ENCODE measurements around the gene TAF11L3. TPM values are rescaled to one million over a fixed set of nuclear protein-coding genes. Genes with fewer than 3 reads are reported as not detected.
"Not testable (repeated sequence)": the region's sequence is repeated elsewhere in the genome, so short reads cannot be mapped to it uniquely, and the experiment has no call there.

Gene TAF11L3
- total and polyA plus RNA-seq, 2 donors (not counting 1 experiment from before 2014, with no cell fraction given) = not detected

- Histone ChIP-seq H3K4me1 (ENCODE audit: control insufficient read depth, extremely low read depth, insufficient read depth, low read length) (no peaks in the 10 kb centered on the region), H3K27me3 (ENCODE audit: control insufficient read depth, insufficient read depth, low read length) (peaks cover 2% of the 10 kb centered on the region), H2AFZ (ENCODE audit: low read length) (no peak overlapping the region), H3K4me3 (replicated peaks in 1 of 4; ENCODE audit: control extremely low read depth in 1 of 4, insufficient read depth in 1 of 4, low read depth in 3 of 4, low read length in 4 of 4) (no peak overlapping the region), H3K79me2 (ENCODE audit: control insufficient read depth, insufficient read depth, low read length) (no peaks in the 10 kb centered on the region), H4K20me1 (ENCODE audit: control insufficient read depth, extremely low read depth, insufficient read depth, low read length) (no peaks in the 10 kb centered on the region), H3K36me3 (ENCODE audit: control insufficient read depth, insufficient read depth, low read length) (no peaks in the 10 kb centered on the region), H3K9me3 (ENCODE audit: control insufficient read depth, insufficient read depth, low read depth, low read length) (no peaks in the 10 kb centered on the region), H3K4me2 (ENCODE audit: extremely low read depth, insufficient read depth, low read length) (no peak overlapping the region), H3K9ac (ENCODE audit: insufficient read depth, low read length) (no peak overlapping the region), H3K27ac (ENCODE audit: insufficient read depth, low read length) (no peak overlapping the region)
- TF ChIP-seq EZH2 (IDR thresholded peaks at IDR 0.05; ENCODE audit: low read length, missing control alignments) (no peak), CTCF (conservative IDR thresholded peaks at IDR 0.05 in 1 of 2, IDR thresholded peaks at IDR 0.05 in 1 of 2; ENCODE audit: low read depth in 1 of 2, low read length in 2 of 2) (no peak)
- DNase-seq (ENCODE audit: low read depth in 2 of 2) = no peak
Measured at GRCh38 chr5:17497446-17497845, 20.7 kb upstream of the TAF11L3 start.

DNA sequence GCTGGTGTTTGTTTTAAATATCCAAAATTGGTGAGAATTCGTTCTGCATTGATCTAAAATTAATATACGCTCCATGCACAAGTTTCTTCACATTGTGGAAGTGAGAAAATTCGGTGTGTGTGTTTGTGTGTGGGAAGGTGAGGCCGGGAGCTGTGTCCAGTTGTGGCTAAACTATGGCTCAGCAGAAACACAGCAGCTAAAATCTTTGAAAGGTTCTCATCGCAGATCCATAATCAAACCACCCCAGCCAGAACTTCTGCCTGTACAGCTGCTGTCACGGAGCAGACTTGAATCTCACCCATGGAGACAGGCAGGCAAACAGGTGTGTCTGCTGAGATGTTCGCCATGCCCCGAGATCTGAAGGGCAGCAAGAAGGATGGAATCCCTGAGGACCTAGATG is 20.2 kb upstream of the TAF11L3 start, which contains the start of gene TAF11L2:
Gene TAF11L2 (plus strand): TSS at position 301 of the 400 bp plus-strand sequence.
- not testable (repeated sequence) for DNase-seq (ENCODE audit: low read depth in 2 of 2); H3K27ac ChIP-seq (ENCODE audit: insufficient read depth, low read length); H3K79me2 ChIP-seq (ENCODE audit: control insufficient read depth, insufficient read depth, low read length); H3K9me3 ChIP-seq (ENCODE audit: control insufficient read depth, insufficient read depth, low read depth, low read length); H3K27me3 ChIP-seq (ENCODE audit: control insufficient read depth, insufficient read depth, low read length); H3K4me2 ChIP-seq (ENCODE audit: extremely low read depth, insufficient read depth, low read length); H3K4me3 ChIP-seq (replicated peaks in 1 of 4; ENCODE audit: control extremely low read depth in 1 of 4, insufficient read depth in 1 of 4, low read depth in 3 of 4, low read length in 4 of 4); H2AFZ ChIP-seq (ENCODE audit: low read length); H3K9ac ChIP-seq (ENCODE audit: insufficient read depth, low read length); H3K36me3 ChIP-seq (ENCODE audit: control insufficient read depth, insufficient read depth, low read length); H4K20me1 ChIP-seq (ENCODE audit: control insufficient read depth, extremely low read depth, insufficient read depth, low read length); H3K4me1 ChIP-seq (ENCODE audit: control insufficient read depth, extremely low read depth, insufficient read depth, low read length)

GRCh38 chr5:17511775-17512325 is 6.3 kb upstream of the TAF11L3 start:
- H3K4me3 ChIP-seq (replicated peaks in 1 of 4; ENCODE audit: control extremely low read depth in 1 of 4, insufficient read depth in 1 of 4, low read depth in 3 of 4, low read length in 4 of 4) = no peak overlapping the region
- H3K4me2 ChIP-seq (ENCODE audit: extremely low read depth, insufficient read depth, low read length) = no peak overlapping the region
- no peak overlapping the region for H2AFZ ChIP-seq (ENCODE audit: low read length)
- no peak overlapping the region for H3K9ac ChIP-seq (ENCODE audit: insufficient read depth, low read length)
- DNase-seq (ENCODE audit: low read depth in 2 of 2) = no peak
- H3K9me3 ChIP-seq (ENCODE audit: control insufficient read depth, insufficient read depth, low read depth, low read length) = no peaks in the 10 kb centered on the region
- no peaks in the 10 kb centered on the region for H4K20me1 ChIP-seq (ENCODE audit: control insufficient read depth, extremely low read depth, insufficient read depth, low read length)
- H3K27ac ChIP-seq (ENCODE audit: insufficient read depth, low read length) = no peak overlapping the region
- no peaks in the 10 kb centered on the region for H3K36me3 ChIP-seq (ENCODE audit: control insufficient read depth, insufficient read depth, low read length)
- no peaks in the 10 kb centered on the region for H3K79me2 ChIP-seq (ENCODE audit: control insufficient read depth, insufficient read depth, low read length)
- H3K27me3 ChIP-seq (ENCODE audit: control insufficient read depth, insufficient read depth, low read length) = no peaks in the 10 kb centered on the region
- H3K4me1 ChIP-seq (ENCODE audit: control insufficient read depth, extremely low read depth, insufficient read depth, low read length) = no peaks in the 10 kb centered on the region
- TF ChIP-seq CTCF (conservative IDR thresholded peaks at IDR 0.05 in 1 of 2, IDR thresholded peaks at IDR 0.05 in 1 of 2; ENCODE audit: low read depth in 1 of 2, low read length in 2 of 2) = no peak

DNA sequence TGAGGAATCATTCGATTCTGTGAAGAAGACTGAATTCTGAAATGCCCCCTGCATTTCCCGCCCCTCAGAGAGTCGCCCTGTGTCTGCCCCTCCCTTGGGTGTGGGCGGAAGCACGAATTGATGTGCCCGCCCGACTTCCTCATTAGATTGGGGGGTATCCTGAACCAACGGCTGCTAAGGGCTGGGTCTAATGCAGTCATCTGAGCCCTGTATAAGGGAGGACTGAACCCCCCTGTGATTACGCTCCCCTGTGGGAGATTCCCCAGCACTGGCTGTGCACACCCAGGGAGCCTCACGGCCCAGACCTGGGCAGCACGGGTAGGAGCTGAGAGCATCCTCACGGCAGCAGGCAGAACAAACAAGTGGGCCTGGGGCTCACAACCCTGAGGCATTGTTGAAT is 641 bp upstream of the TAF11L3 start:
- not testable (repeated sequence) for H2AFZ ChIP-seq (ENCODE audit: low read length); H3K27ac ChIP-seq (ENCODE audit: insufficient read depth, low read length); H3K27me3 ChIP-seq (ENCODE audit: control insufficient read depth, insufficient read depth, low read length); H3K4me3 ChIP-seq (replicated peaks in 1 of 4; ENCODE audit: control extremely low read depth in 1 of 4, insufficient read depth in 1 of 4, low read depth in 3 of 4, low read length in 4 of 4); H3K79me2 ChIP-seq (ENCODE audit: control insufficient read depth, insufficient read depth, low read length); H3K9me3 ChIP-seq (ENCODE audit: control insufficient read depth, insufficient read depth, low read depth, low read length); H3K36me3 ChIP-seq (ENCODE audit: control insufficient read depth, insufficient read depth, low read length); H3K4me1 ChIP-seq (ENCODE audit: control insufficient read depth, extremely low read depth, insufficient read depth, low read length); H3K4me2 ChIP-seq (ENCODE audit: extremely low read depth, insufficient read depth, low read length); H3K9ac ChIP-seq (ENCODE audit: insufficient read depth, low read length); DNase-seq (ENCODE audit: low read depth in 2 of 2); H4K20me1 ChIP-seq (ENCODE audit: control insufficient read depth, extremely low read depth, insufficient read depth, low read length)

DNA sequence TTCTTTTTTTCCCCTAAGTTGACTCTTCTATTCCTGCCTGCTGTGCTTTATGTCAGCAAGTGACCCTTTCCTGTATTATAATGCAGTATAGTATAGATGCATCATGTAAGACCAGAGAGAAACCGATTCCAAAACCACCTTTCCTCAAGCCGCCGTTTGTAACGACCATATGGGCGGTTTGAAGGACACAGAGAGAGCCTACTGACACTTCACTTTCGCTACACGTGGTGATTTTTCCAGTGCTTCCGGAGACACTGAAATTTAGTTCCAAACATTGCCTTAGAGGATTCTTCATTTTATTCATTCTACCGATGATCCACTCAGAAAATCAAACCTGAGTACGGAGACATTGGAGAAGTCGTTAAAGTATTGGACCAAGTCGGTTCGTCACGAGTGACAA is 1.3 kb downstream of the TAF11L3 start:
- H3K9ac ChIP-seq (ENCODE audit: insufficient read depth, low read length); H3K4me3 ChIP-seq (replicated peaks in 1 of 4; ENCODE audit: control extremely low read depth in 1 of 4, insufficient read depth in 1 of 4, low read depth in 3 of 4, low read length in 4 of 4); H2AFZ ChIP-seq (ENCODE audit: low read length); DNase-seq (ENCODE audit: low read depth in 2 of 2); H4K20me1 ChIP-seq (ENCODE audit: control insufficient read depth, extremely low read depth, insufficient read depth, low read length); H3K27ac ChIP-seq (ENCODE audit: insufficient read depth, low read length); H3K36me3 ChIP-seq (ENCODE audit: control insufficient read depth, insufficient read depth, low read length); H3K4me2 ChIP-seq (ENCODE audit: extremely low read depth, insufficient read depth, low read length); H3K27me3 ChIP-seq (ENCODE audit: control insufficient read depth, insufficient read depth, low read length); H3K79me2 ChIP-seq (ENCODE audit: control insufficient read depth, insufficient read depth, low read length); H3K9me3 ChIP-seq (ENCODE audit: control insufficient read depth, insufficient read depth, low read depth, low read length); H3K4me1 ChIP-seq (ENCODE audit: control insufficient read depth, extremely low read depth, insufficient read depth, low read length): not testable (repeated sequence)
